GM21737 (cell line): Measurements from ENCODE around the gene ONECUT2.

Experiments
- ATAC-seq: cut with Tn5 transposase; IDR thresholded peaks from one replicate; pipeline ENCODE4 v1.9.1; 2021; ENCODE audit warnings: mild to moderate bottlenecking, moderate library complexity; ENCODE audit not compliant: unreplicated experiment

The ONECUT2 gene

GRCh38 chr18:57523171-57523956 lies 88.2 kb downstream of the ONECUT2 start:
- ATAC-seq = no peak

GRCh38 chr18:57527556-57528229 lies 92.5 kb downstream of the ONECUT2 start:
- no peak for ATAC-seq

GRCh38 chr18:57529151-57529550 lies 94.0 kb downstream of the ONECUT2 start:
- no peak for ATAC-seq

- no peak for ATAC-seq
These were observed 98.1 kb downstream of the ONECUT2 start for GRCh38 chr18:57533006-57533867.

GRCh38 chr18:57533868-57534510 lies 98.8 kb downstream of the ONECUT2 start:
- ATAC-seq = no peak

GRCh38 chr18:57534511-57534909 lies 99.3 kb downstream of the ONECUT2 start:
- ATAC-seq = no peak

GRCh38 chr18:57538614-57539013 lies 103.4 kb downstream of the ONECUT2 start:
- no peak for ATAC-seq

GRCh38 chr18:57539702-57540101 lies 104.5 kb downstream of the ONECUT2 start:
- ATAC-seq = no peak
